H9 (cell line): ENCODE data around the gene CLIC3. TPM values are rescaled to one million over a fixed set of nuclear protein-coding genes. Genes with fewer than 3 reads are reported as not detected.

Experiments
- DNase-seq: peaks from one replicate; pipeline ENCODE4 v3.0.0-alpha.2; 2017
- H2AFZ ChIP-seq: one replicate; pipeline ENCODE4 v1.6.1; 2013; ENCODE audit warnings: mild to moderate bottlenecking, low read length, control low read depth, moderate library complexity
- H2AK5ac ChIP-seq: 2 replicates; pipeline ENCODE4 v1.6.1; 2013; ENCODE audit warnings: low read length, control low read depth, mixed read lengths; ENCODE audit not compliant: insufficient read length
- H2BK120ac ChIP-seq: one replicate; pipeline ENCODE4 v1.6.1; 2013; ENCODE audit warnings: low read depth, mild to moderate bottlenecking, low read length, control low read depth, inconsistent platforms; ENCODE audit not compliant: poor library complexity, severe bottlenecking
- H2BK12ac ChIP-seq: 2 replicates; pipeline ENCODE4 v1.6.1; 2013; ENCODE audit warnings: low read length, control low read depth, mixed read lengths, low read depth; ENCODE audit not compliant: insufficient read length
- H2BK15ac ChIP-seq: 2 replicates; pipeline ENCODE4 v1.6.1; 2013; ENCODE audit warnings: low read depth, low read length, control low read depth
- H2BK20ac ChIP-seq: one replicate; pipeline ENCODE4 v1.6.1; 2013; ENCODE audit warnings: low read depth, mild to moderate bottlenecking, low read length, control low read depth, inconsistent platforms; ENCODE audit not compliant: poor library complexity, severe bottlenecking
- H2BK5ac ChIP-seq: 2 replicates; pipeline ENCODE4 v1.6.1; 2013; ENCODE audit warnings: low read length, control low read depth, mixed read lengths; ENCODE audit not compliant: insufficient read length
- H3K14ac ChIP-seq: 2 replicates; pipeline ENCODE4 v1.6.1; 2013; ENCODE audit warnings: low read length, control low read depth; ENCODE audit not compliant: insufficient read depth
- H3K18ac ChIP-seq: 2 replicates; pipeline ENCODE4 v1.6.1; 2013; ENCODE audit warnings: low read depth, mild to moderate bottlenecking, mixed read lengths, low read length, control low read depth; ENCODE audit not compliant: insufficient read length
- H3K23ac ChIP-seq: 2 replicates; pipeline ENCODE4 v1.6.1; 2013; ENCODE audit warnings: low read length, control low read depth, mixed read lengths, low read depth; ENCODE audit not compliant: insufficient read length
- H3K23me2 ChIP-seq: 2 replicates; pipeline ENCODE4 v1.6.1; 2013; ENCODE audit warnings: low read depth, mild to moderate bottlenecking, mixed read lengths, low read length, control low read depth; ENCODE audit not compliant: insufficient read length, poor library complexity, severe bottlenecking
- H3K27ac ChIP-seq: 2 replicates; pipeline ENCODE4 v1.5.1; 2013; ENCODE audit warnings: low read length, control low read depth, mixed read lengths, low read depth; ENCODE audit not compliant: insufficient read length
- H3K27me3 ChIP-seq: 2 replicates; pipeline ENCODE4 v1.6.1; 2013; ENCODE audit warnings: low read length, control low read depth, inconsistent platforms; ENCODE audit not compliant: insufficient read depth
- H3K4ac ChIP-seq: 2 replicates; pipeline ENCODE4 v1.6.1; 2013; ENCODE audit warnings: low read depth, mild to moderate bottlenecking, control low read depth, inconsistent platforms, low read length, moderate library complexity
- H3K4me1 ChIP-seq: 2 replicates; pipeline ENCODE4 v1.6.1; 2013; ENCODE audit warnings: low read length, control low read depth, inconsistent platforms; ENCODE audit not compliant: insufficient read depth
- H3K4me2 ChIP-seq: 2 replicates; pipeline ENCODE4 v1.6.1; 2013; ENCODE audit warnings: low read length, control low read depth, mixed read lengths; ENCODE audit not compliant: insufficient read length, insufficient read depth
- H3K56ac ChIP-seq: 2 replicates; pipeline ENCODE4 v1.6.1; 2013; ENCODE audit warnings: low read depth, mild to moderate bottlenecking, mixed read lengths, low read length, control low read depth; ENCODE audit not compliant: insufficient read length
- H3K79me1 ChIP-seq: 2 replicates; pipeline ENCODE4 v1.6.1; 2013; ENCODE audit warnings: low read depth, mild to moderate bottlenecking, moderate library complexity, low read length, control low read depth, inconsistent platforms; ENCODE audit not compliant: insufficient read depth, poor library complexity, severe bottlenecking
- H3K79me2 ChIP-seq: 2 replicates; pipeline ENCODE4 v1.6.1; 2013; ENCODE audit warnings: low read length, control low read depth, inconsistent platforms; ENCODE audit not compliant: insufficient read depth
- H3K9ac ChIP-seq: 2 replicates; pipeline ENCODE4 v1.6.1; 2013; ENCODE audit warnings: low read length, control low read depth, mixed read lengths; ENCODE audit not compliant: insufficient read length; ENCODE audit errors: extremely low read depth
- H3K9me3 ChIP-seq: one replicate; pipeline ENCODE4 v1.6.1; 2013; ENCODE audit warnings: low read depth, low read length, inconsistent platforms; ENCODE audit not compliant: control insufficient read depth
- H3T11ph ChIP-seq: one replicate; pipeline ENCODE4 v1.6.1; 2013; ENCODE audit warnings: mild to moderate bottlenecking, low read length, control low read depth, inconsistent platforms
- H4K20me1 ChIP-seq: one replicate; pipeline ENCODE4 v1.6.1; 2013; ENCODE audit not compliant: control insufficient read depth, insufficient read length, insufficient read depth
- H4K5ac ChIP-seq: 2 replicates; pipeline ENCODE4 v1.6.1; 2013; ENCODE audit warnings: low read depth, mild to moderate bottlenecking, mixed read lengths, low read length, control low read depth; ENCODE audit not compliant: insufficient read length
- H4K8ac ChIP-seq: replicated peaks from 2 replicates; pipeline ENCODE4 v1.6.1; 2013; ENCODE audit warnings: low read length, control low read depth, mixed read lengths, low read depth; ENCODE audit not compliant: insufficient read length
- H4K91ac ChIP-seq: 2 replicates; pipeline ENCODE4 v1.6.1; 2013; ENCODE audit warnings: low read depth, mild to moderate bottlenecking, moderate library complexity, mixed read lengths, low read length, control low read depth; ENCODE audit not compliant: insufficient read length
- H3K27ac Mint-ChIP-seq, 3 experiments: 2 replicates in 2 of 3; 3 replicates in 1 of 3; pipeline ENCODE4 v1.8.0; 2020 to 2021; ENCODE audit warnings: mixed read lengths in 3 of 3, mild to moderate bottlenecking in 1 of 3, moderate library complexity in 1 of 3
- H3K27me3 Mint-ChIP-seq: 2 replicates; pipeline ENCODE4 v1.8.0; 2021; ENCODE audit warnings: low read depth, mild to moderate bottlenecking, moderate library complexity, mixed read lengths
- H3K36me3 Mint-ChIP-seq, 3 experiments: 2 replicates in 2 of 3; 3 replicates in 1 of 3; pipeline ENCODE4 v1.8.0; 2020 to 2021; ENCODE audit warnings: low read depth in 3 of 3, mixed read lengths in 3 of 3; ENCODE audit not compliant: insufficient read depth in 1 of 3
- H3K4me1 Mint-ChIP-seq, 2 experiments: 2 replicates each; pipeline ENCODE4 v1.8.0; 2020; ENCODE audit warnings: mixed read lengths in 2 of 2
- H3K4me3 Mint-ChIP-seq, 2 experiments: 2 replicates in 1 of 2; 3 replicates in 1 of 2; pipeline ENCODE4 v1.8.0; 2020 to 2021; ENCODE audit warnings: mild to moderate bottlenecking in 2 of 2, mixed read lengths in 2 of 2, moderate library complexity in 1 of 2
- H3K9me3 Mint-ChIP-seq, 2 experiments: 2 replicates in 1 of 2; 3 replicates in 1 of 2; pipeline ENCODE4 v1.8.0; 2020; ENCODE audit warnings: mild to moderate bottlenecking in 2 of 2, mixed read lengths in 2 of 2, moderate library complexity in 1 of 2
- WGBS: extraction: QIAGEN DNeasy Blood & Tissue Kit; methylation state at CpG from one replicate; pipeline ENCODE4 v1.1.7; 2013; ENCODE audit warnings: missing lambda C conversion rate, low lambda C conversion rate, mixed read lengths; ENCODE audit not compliant: insufficient read length; ENCODE audit errors: extremely low coverage; 5-methylcytosine and 5-hydroxymethylcytosine counted together
- total RNA-seq: library from RNA; stranded (reverse); gene quantifications from 2 replicates; pipeline ENCODE4 v1.2.1, GENCODE V29; 2021
- TF ChIP-seq, protein P1 (sequence below): fragments of 200-600 bp; sonication (generic); conservative IDR thresholded peaks from 3 replicates; pipeline ENCODE4 v1.8.0; 2021; ENCODE audit warnings: antibody characterized with exemption, mild to moderate bottlenecking

Gene CLIC3
- total RNA-seq, 1 experiment from 2014 or later: 0.31 TPM

DNA sequence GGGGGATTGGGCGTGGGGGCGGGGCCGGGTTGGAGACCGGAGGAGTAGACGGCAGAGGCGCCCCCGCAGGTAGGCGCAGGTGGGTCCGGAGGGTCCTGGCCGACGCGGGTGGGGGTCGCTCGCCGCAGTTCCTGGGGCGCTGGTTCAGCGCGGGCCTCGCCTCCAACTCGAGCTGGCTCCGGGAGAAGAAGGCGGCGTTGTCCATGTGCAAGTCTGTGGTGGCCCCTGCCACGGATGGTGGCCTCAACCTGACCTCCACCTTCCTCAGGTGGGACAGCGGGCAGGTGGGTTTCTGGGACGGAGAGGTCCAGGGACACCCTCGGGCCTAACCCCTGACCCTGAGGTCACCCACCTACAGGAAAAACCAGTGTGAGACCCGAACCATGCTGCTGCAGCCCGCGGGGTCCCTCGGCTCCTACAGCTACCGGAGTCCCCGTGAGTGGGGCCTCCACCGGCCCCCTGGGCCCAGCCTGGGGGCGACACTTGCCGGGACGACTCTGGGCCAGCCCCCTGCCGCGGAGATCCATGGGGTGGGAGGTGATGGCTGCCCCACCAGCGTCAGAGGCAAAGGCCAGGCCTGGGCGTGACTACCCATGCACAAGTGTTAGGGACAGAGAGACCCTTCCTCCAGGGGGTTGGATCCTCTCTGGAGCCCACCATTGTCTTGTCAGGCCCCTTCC lies 17.4 kb downstream of the CLIC3 start:
- H4K91ac ChIP-seq: no peak overlapping the region
- WGBS: no CpG with 5 or more reads among the region's 41 CpGs
- no peak overlapping the region for H3K9ac ChIP-seq
- H4K5ac ChIP-seq: no peak overlapping the region
- H3K27ac Mint-ChIP-seq: no peak overlapping the region
- H3K4me1 ChIP-seq: no peaks in the 10 kb centered on the region; the same call in 1 of the 2 replicates
- no peak overlapping the region for H2AK5ac ChIP-seq
- no peaks in the 10 kb centered on the region for H3K9me3 Mint-ChIP-seq
- H3K36me3 Mint-ChIP-seq: peaks cover 0 to 3% (median 0%) of the 10 kb centered on the region in 3 experiments; a peak in 1 of 7 replicates
- no peaks in the 10 kb centered on the region for H3K79me2 ChIP-seq
- no peak overlapping the region for H2BK15ac ChIP-seq
- H3K23ac ChIP-seq: no peak overlapping the region
- H3K23me2 ChIP-seq: peaks cover 9% of the 10 kb centered on the region
- no peak overlapping the region for H3K4me2 ChIP-seq
- peaks cover 7% of the 10 kb centered on the region for H3K27me3 Mint-ChIP-seq
- TF ChIP-seq, protein P1, sequence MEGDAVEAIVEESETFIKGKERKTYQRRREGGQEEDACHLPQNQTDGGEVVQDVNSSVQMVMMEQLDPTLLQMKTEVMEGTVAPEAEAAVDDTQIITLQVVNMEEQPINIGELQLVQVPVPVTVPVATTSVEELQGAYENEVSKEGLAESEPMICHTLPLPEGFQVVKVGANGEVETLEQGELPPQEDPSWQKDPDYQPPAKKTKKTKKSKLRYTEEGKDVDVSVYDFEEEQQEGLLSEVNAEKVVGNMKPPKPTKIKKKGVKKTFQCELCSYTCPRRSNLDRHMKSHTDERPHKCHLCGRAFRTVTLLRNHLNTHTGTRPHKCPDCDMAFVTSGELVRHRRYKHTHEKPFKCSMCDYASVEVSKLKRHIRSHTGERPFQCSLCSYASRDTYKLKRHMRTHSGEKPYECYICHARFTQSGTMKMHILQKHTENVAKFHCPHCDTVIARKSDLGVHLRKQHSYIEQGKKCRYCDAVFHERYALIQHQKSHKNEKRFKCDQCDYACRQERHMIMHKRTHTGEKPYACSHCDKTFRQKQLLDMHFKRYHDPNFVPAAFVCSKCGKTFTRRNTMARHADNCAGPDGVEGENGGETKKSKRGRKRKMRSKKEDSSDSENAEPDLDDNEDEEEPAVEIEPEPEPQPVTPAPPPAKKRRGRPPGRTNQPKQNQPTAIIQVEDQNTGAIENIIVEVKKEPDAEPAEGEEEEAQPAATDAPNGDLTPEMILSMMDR: peak; percentile 25; the same call in 1 of the 3 replicates
- no peaks in the 10 kb centered on the region for H3K27me3 ChIP-seq
- H3K18ac ChIP-seq: no peak overlapping the region
- H3K4ac ChIP-seq: no peak overlapping the region
- H2BK12ac ChIP-seq: no peak overlapping the region
- no peak overlapping the region for H3K4me3 Mint-ChIP-seq
- no peak overlapping the region for H2BK120ac ChIP-seq
- H3K56ac ChIP-seq: no peak overlapping the region
- H3K27ac ChIP-seq: no peak overlapping the region
- no peak overlapping the region for H3K14ac ChIP-seq
- no peak overlapping the region for H3T11ph ChIP-seq
- H2AFZ ChIP-seq: no peak overlapping the region
- no peaks in the 10 kb centered on the region for H3K79me1 ChIP-seq
- no peaks in the 10 kb centered on the region for H3K9me3 ChIP-seq
- no peak overlapping the region for H4K8ac ChIP-seq
- H4K20me1 ChIP-seq: no peaks in the 10 kb centered on the region
- no peak overlapping the region for H2BK20ac ChIP-seq
- H3K4me1 Mint-ChIP-seq: peaks cover 2 to 16% of the 10 kb centered on the region in 2 experiments
- H2BK5ac ChIP-seq: no peak overlapping the region
- DNase-seq: no peak
